Activated naive CD8-positive, alpha-beta T cell treated with anti-CD3 and anti-CD28 coated beads, Interleukin-2, amount 10 ng/mL, durations not matched to agents 7 days and 5 days (primary cell): ENCODE measurements around the gene FOXA1. TPM values are rescaled to one million over a fixed set of nuclear protein-coding genes. Genes with fewer than 3 reads are reported as not detected.
"Not testable (repeated sequence)": the region's sequence is repeated elsewhere in the genome, so short reads cannot be mapped to it uniquely, and the experiment has no call there.

Experiments used
- ATAC-seq: fragments of 150-1000 bp; cut with Tn5 transposase; one replicate; pipeline ENCODE4 v1.10.0; 2021; ENCODE audit warnings: low read depth, moderate library complexity
- POLR2A ChIA-PET: fragments of 350-600 bp; sonication (Branson Sonifier 250); formaldehyde crosslinking; loops from one replicate; lab custom pipeline; 2021; ENCODE audit warnings: antibody characterized with exemption; lab: Charles Lee
- DNase-seq: peaks from one replicate; pipeline ENCODE4 v3.0.0; 2021
- H3K27ac Mint-ChIP-seq: one replicate; pipeline ENCODE4 v1.8.0; 2022; ENCODE audit warnings: mild to moderate bottlenecking, mixed read lengths
- H3K27me3 Mint-ChIP-seq: one replicate; pipeline ENCODE4 v1.8.0; 2022; ENCODE audit warnings: mild to moderate bottlenecking, moderate library complexity, mixed read lengths
- H3K36me3 Mint-ChIP-seq: one replicate; pipeline ENCODE4 v1.8.0; 2021; ENCODE audit warnings: mild to moderate bottlenecking, mixed read lengths
- H3K4me1 Mint-ChIP-seq: one replicate; pipeline ENCODE4 v1.8.0; 2021; ENCODE audit warnings: mixed read lengths
- H3K4me3 Mint-ChIP-seq: one replicate; pipeline ENCODE4 v1.8.0; 2022; ENCODE audit warnings: mild to moderate bottlenecking, moderate library complexity, mixed read lengths
- H3K9me3 Mint-ChIP-seq: one replicate; pipeline ENCODE4 v1.8.0; 2021; ENCODE audit warnings: mixed read lengths
- total RNA-seq, 2 experiments: library from RNA; stranded (reverse); gene quantifications; one replicate each; pipeline ENCODE4 v1.2.3, GENCODE V29; 2021

FOXA1 gene
- total RNA-seq, 2 experiments from 2014 or later = not detected

GRCh38 chr14:37580146-37580545 lies 14.9 kb downstream of the FOXA1 start:
- Mint-ChIP-seq H3K4me3 (no peak overlapping the region), H3K4me1 (no peaks in the 10 kb centered on the region), H3K9me3 (no peaks in the 10 kb centered on the region), H3K27ac (no peak overlapping the region), H3K36me3 (no peaks in the 10 kb centered on the region), H3K27me3 (peaks cover 9% of the 10 kb centered on the region)
- POLR2A ChIA-PET = no interaction called here
- no peak for DNase-seq
- ATAC-seq = no peak

- Mint-ChIP-seq H3K27me3 (peaks cover 6% of the 10 kb centered on the region), H3K4me3 (no peak overlapping the region), H3K36me3 (no peaks in the 10 kb centered on the region), H3K27ac (no peak overlapping the region), H3K4me1 (no peaks in the 10 kb centered on the region), H3K9me3 (no peaks in the 10 kb centered on the region)
- ATAC-seq = no peak
- no peak for DNase-seq
- POLR2A ChIA-PET = no interaction called here
Observed at GRCh38 chr14:37579274-37579673, 15.8 kb downstream of the FOXA1 start.

GRCh38 chr14:37573356-37573755 lies 21.7 kb downstream of the FOXA1 start:
- no peak overlapping the region for H3K27ac Mint-ChIP-seq
- no peak for ATAC-seq
- no peaks in the 10 kb centered on the region for H3K9me3 Mint-ChIP-seq
- no peaks in the 10 kb centered on the region for H3K27me3 Mint-ChIP-seq
- POLR2A ChIA-PET = no interaction called here
- H3K36me3 Mint-ChIP-seq = no peaks in the 10 kb centered on the region
- H3K4me1 Mint-ChIP-seq = no peaks in the 10 kb centered on the region
- no peak for DNase-seq
- no peak overlapping the region for H3K4me3 Mint-ChIP-seq

GRCh38 chr14:37571391-37571790 lies 23.7 kb downstream of the FOXA1 start:
- no peaks in the 10 kb centered on the region for H3K27me3 Mint-ChIP-seq
- H3K27ac Mint-ChIP-seq = no peak overlapping the region
- no peaks in the 10 kb centered on the region for H3K9me3 Mint-ChIP-seq
- ATAC-seq = no peak
- POLR2A ChIA-PET = no interaction called here
- no peaks in the 10 kb centered on the region for H3K4me1 Mint-ChIP-seq
- H3K4me3 Mint-ChIP-seq = no peak overlapping the region
- H3K36me3 Mint-ChIP-seq = no peaks in the 10 kb centered on the region
- no peak for DNase-seq

- H3K4me1 Mint-ChIP-seq = no peaks in the 10 kb centered on the region
- no peak overlapping the region for H3K4me3 Mint-ChIP-seq
- H3K9me3 Mint-ChIP-seq = no peaks in the 10 kb centered on the region
- DNase-seq (no peak), ATAC-seq (no peak)
- H3K27me3 Mint-ChIP-seq = no peaks in the 10 kb centered on the region
- H3K27ac Mint-ChIP-seq = no peak overlapping the region
- no peaks in the 10 kb centered on the region for H3K36me3 Mint-ChIP-seq
- POLR2A ChIA-PET = no interaction called here
Observed at GRCh38 chr14:37569729-37570128, 25.3 kb downstream of the FOXA1 start.

- no peaks in the 10 kb centered on the region for H3K36me3 Mint-ChIP-seq
- DNase-seq (no peak), ATAC-seq (no peak)
- no peaks in the 10 kb centered on the region for H3K9me3 Mint-ChIP-seq
- H3K27ac Mint-ChIP-seq = no peak overlapping the region
- POLR2A ChIA-PET = no interaction called here
- H3K4me3 Mint-ChIP-seq = no peak overlapping the region
- no peaks in the 10 kb centered on the region for H3K27me3 Mint-ChIP-seq
- no peaks in the 10 kb centered on the region for H3K4me1 Mint-ChIP-seq
Observed at GRCh38 chr14:37566811-37567371, 28.2 kb downstream of the FOXA1 start.

- no peak overlapping the region for H3K4me3 Mint-ChIP-seq
- H3K4me1 Mint-ChIP-seq = no peaks in the 10 kb centered on the region
- POLR2A ChIA-PET = no interaction called here
- no peak overlapping the region for H3K27ac Mint-ChIP-seq
- H3K36me3 Mint-ChIP-seq = no peaks in the 10 kb centered on the region
- H3K27me3 Mint-ChIP-seq = no peaks in the 10 kb centered on the region
- ATAC-seq (no peak), DNase-seq (no peak)
- no peaks in the 10 kb centered on the region for H3K9me3 Mint-ChIP-seq
Observed at GRCh38 chr14:37565550-37565949, 29.5 kb downstream of the FOXA1 start.

GRCh38 chr14:37563189-37563588 lies 31.9 kb downstream of the FOXA1 start:
- ATAC-seq (no peak), DNase-seq (no peak)
- Mint-ChIP-seq H3K27me3 (no peaks in the 10 kb centered on the region), H3K27ac (no peak overlapping the region), H3K4me1 (no peaks in the 10 kb centered on the region), H3K4me3 (no peak overlapping the region), H3K36me3 (no peaks in the 10 kb centered on the region), H3K9me3 (no peaks in the 10 kb centered on the region)
- POLR2A ChIA-PET = no interaction called here

GRCh38 chr14:37559386-37559785 lies 35.7 kb downstream of the FOXA1 start:
- no peaks in the 10 kb centered on the region for H3K4me1 Mint-ChIP-seq
- no peaks in the 10 kb centered on the region for H3K27me3 Mint-ChIP-seq
- no peak overlapping the region for H3K27ac Mint-ChIP-seq
- DNase-seq (no peak), ATAC-seq (no peak)
- H3K9me3 Mint-ChIP-seq = peaks cover 2% of the 10 kb centered on the region
- POLR2A ChIA-PET = no interaction called here
- H3K36me3 Mint-ChIP-seq = no peaks in the 10 kb centered on the region
- H3K4me3 Mint-ChIP-seq = no peak overlapping the region

GRCh38 chr14:37558740-37559139 lies 36.3 kb downstream of the FOXA1 start:
- no peak for ATAC-seq
- Mint-ChIP-seq H3K9me3 (peaks cover 2% of the 10 kb centered on the region), H3K4me1 (no peaks in the 10 kb centered on the region), H3K27me3 (no peaks in the 10 kb centered on the region), H3K27ac (no peak overlapping the region), H3K36me3 (no peaks in the 10 kb centered on the region), H3K4me3 (no peak overlapping the region)
- POLR2A ChIA-PET = no interaction called here
- no peak for DNase-seq

GRCh38 chr14:37555596-37555995 lies 39.5 kb downstream of the FOXA1 start:
- H3K27ac Mint-ChIP-seq, H3K4me1 Mint-ChIP-seq, ATAC-seq, H3K36me3 Mint-ChIP-seq, H3K4me3 Mint-ChIP-seq, H3K9me3 Mint-ChIP-seq, DNase-seq, POLR2A ChIA-PET, H3K27me3 Mint-ChIP-seq: not testable (repeated sequence)

GRCh38 chr14:37553935-37554550 lies 41.0 kb downstream of the FOXA1 start:
- ATAC-seq = no peak
- no peak overlapping the region for H3K4me3 Mint-ChIP-seq
- H3K27me3 Mint-ChIP-seq = no peaks in the 10 kb centered on the region
- no peaks in the 10 kb centered on the region for H3K4me1 Mint-ChIP-seq
- H3K36me3 Mint-ChIP-seq = no peaks in the 10 kb centered on the region
- H3K9me3 Mint-ChIP-seq = peaks cover 2% of the 10 kb centered on the region
- POLR2A ChIA-PET = no interaction called here
- H3K27ac Mint-ChIP-seq = no peak overlapping the region
- no peak for DNase-seq

- POLR2A ChIA-PET = no interaction called here
- Mint-ChIP-seq H3K36me3 (no peaks in the 10 kb centered on the region), H3K27ac (no peak overlapping the region), H3K4me1 (no peaks in the 10 kb centered on the region), H3K27me3 (no peaks in the 10 kb centered on the region), H3K4me3 (no peak overlapping the region), H3K9me3 (no peaks in the 10 kb centered on the region)
- no peak for ATAC-seq
- no peak for DNase-seq
Observed at GRCh38 chr14:37551119-37551518, 43.9 kb downstream of the FOXA1 start.

GRCh38 chr14:37550511-37550910 lies 44.5 kb downstream of the FOXA1 start:
- Mint-ChIP-seq H3K36me3 (no peaks in the 10 kb centered on the region), H3K27ac (no peak overlapping the region), H3K4me1 (no peaks in the 10 kb centered on the region), H3K27me3 (no peaks in the 10 kb centered on the region), H3K9me3 (no peaks in the 10 kb centered on the region), H3K4me3 (no peak overlapping the region)
- ATAC-seq (no peak), DNase-seq (no peak)
- POLR2A ChIA-PET = no interaction called here
